Ectodermal cell (in vitro differentiated cells): ENCODE data around the gene CYP2W1.

ENCODE experiments used
- H3K27ac ChIP-seq: 2 replicates; pipeline ENCODE4 v1.7.0; 2013; ENCODE audit warnings: mild to moderate bottlenecking, low read depth, low read length; ENCODE audit not compliant: insufficient read depth, poor library complexity, severe bottlenecking
- H3K27me3 ChIP-seq: 2 replicates; pipeline ENCODE4 v1.7.0; 2013; ENCODE audit warnings: mild to moderate bottlenecking, low read length; ENCODE audit not compliant: insufficient read depth, control insufficient read depth, poor library complexity, severe bottlenecking
- H3K36me3 ChIP-seq: one replicate; pipeline ENCODE4 v1.7.0; 2013; ENCODE audit warnings: low read length; ENCODE audit not compliant: control insufficient read depth, insufficient read depth
- H3K4me1 ChIP-seq: one replicate; pipeline ENCODE4 v1.7.0; 2013; ENCODE audit warnings: low read length; ENCODE audit not compliant: control insufficient read depth, insufficient read depth
- H3K4me3 ChIP-seq: 2 replicates; pipeline ENCODE4 v1.7.0; 2013; ENCODE audit warnings: low read depth, low read length, control low read depth; ENCODE audit not compliant: insufficient read depth
- H3K9me3 ChIP-seq: 2 replicates; pipeline ENCODE4 v1.7.0; 2013; ENCODE audit warnings: mild to moderate bottlenecking, low read length, moderate library complexity; ENCODE audit not compliant: control insufficient read depth
- WGBS, 2 experiments: methylation state at CpG; one replicate each; pipeline ENCODE4 v1.1.7; 2013; ENCODE audit warnings: missing lambda C conversion rate in 2 of 2; 5-methylcytosine and 5-hydroxymethylcytosine counted together

CYP2W1 gene

GRCh38 chr7:1024876-1025742 lies 42.1 kb downstream of the CYP2W1 start:
- Histone ChIP-seq H3K36me3 (peaks cover 14% of the 10 kb centered on the region), H3K4me3 (no peak overlapping the region), H3K27me3 (no peaks in the 10 kb centered on the region), H3K9me3 (no peaks in the 10 kb centered on the region), H3K4me1 (no peaks in the 10 kb centered on the region), H3K27ac (no peak overlapping the region)
- WGBS, 2 experiments = 94 to 96% methylated on average over 25 of the region's 25 CpGs

GRCh38 chr7:1025743-1026581 lies 43.0 kb downstream of the CYP2W1 start:
- Histone ChIP-seq H3K4me3 (no peak overlapping the region), H3K4me1 (no peaks in the 10 kb centered on the region), H3K27me3 (no peaks in the 10 kb centered on the region), H3K36me3 (peaks cover 9% of the 10 kb centered on the region), H3K27ac (no peak overlapping the region), H3K9me3 (no peaks in the 10 kb centered on the region)
- WGBS, 2 experiments = 94 to 95% methylated on average over 31 of the region's 31 CpGs

DNA sequence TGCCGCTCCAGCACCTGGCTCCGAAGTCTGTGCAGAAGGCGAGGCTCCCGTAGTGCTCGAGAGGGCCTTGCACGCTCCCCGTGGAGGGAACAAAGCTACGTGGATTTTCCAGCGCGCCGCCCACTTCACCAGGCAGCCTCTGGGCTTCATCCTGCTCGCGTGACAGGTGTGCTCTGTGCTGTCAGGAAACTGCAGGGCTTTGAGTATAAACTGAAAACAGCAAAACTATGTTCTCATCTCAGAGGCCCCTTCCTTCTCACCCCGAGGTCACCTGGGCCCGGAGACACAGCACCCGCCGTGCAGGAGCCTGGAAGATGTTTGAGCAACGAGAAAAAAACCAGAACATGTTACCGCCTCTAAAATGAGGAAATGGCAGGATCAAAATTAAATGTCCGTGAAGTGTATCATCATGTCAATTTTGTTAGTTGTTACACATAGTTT lies 43.8 kb downstream of the CYP2W1 start:
- no peak overlapping the region for H3K27ac ChIP-seq
- H3K9me3 ChIP-seq = no peaks in the 10 kb centered on the region
- no peaks in the 10 kb centered on the region for H3K27me3 ChIP-seq
- H3K36me3 ChIP-seq = peaks cover 1% of the 10 kb centered on the region
- WGBS, 2 experiments = 92 to 95% methylated on average over 20 of the region's 20 CpGs
- no peaks in the 10 kb centered on the region for H3K4me1 ChIP-seq
- H3K4me3 ChIP-seq = peak overlapping the region; percentile 63

DNA sequence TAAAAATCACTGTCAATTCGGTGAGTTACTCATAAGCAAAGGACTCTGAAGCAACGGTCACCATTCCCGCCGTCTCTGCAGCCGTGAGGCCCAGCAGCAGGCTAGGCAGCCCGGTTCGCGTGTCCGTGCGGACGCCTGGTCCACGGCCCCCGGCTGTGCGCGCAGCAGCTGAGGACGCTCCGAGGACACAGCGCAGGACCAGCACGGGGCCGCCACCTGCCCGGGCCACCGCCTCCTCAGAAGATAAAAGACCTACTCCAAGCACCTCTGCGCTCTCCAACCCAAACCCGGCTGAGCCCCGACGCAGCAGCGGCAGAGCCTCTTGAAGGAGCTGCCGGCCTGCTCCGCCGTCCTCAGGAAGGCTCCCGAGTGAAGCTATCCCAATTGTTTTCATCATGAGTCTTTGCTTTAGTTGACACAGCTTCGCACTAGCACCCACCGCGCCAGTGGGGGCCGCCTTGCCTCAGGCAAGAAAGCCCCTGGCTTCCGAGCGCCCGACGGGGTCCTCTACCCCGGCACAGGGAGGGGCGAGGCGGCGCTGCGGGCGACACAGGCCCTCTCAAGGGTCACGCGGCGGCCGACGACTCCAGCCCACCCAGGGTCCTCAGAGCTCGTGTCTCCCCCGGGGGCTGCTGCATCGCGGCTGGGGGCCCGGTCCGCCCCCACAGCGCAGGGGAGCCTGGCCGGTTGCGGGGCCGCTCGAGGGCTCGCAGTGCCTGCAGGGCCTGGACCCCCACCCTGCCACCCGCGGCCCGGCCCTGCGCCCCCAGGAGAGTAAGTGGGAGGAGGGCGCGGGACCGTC lies 44.5 kb downstream of the CYP2W1 start:
- 12 to 13% methylated on average over 69 of the region's 69 CpGs for WGBS, 2 experiments
- Histone ChIP-seq H3K9me3 (no peaks in the 10 kb centered on the region), H3K4me1 (no peaks in the 10 kb centered on the region), H3K27me3 (no peaks in the 10 kb centered on the region), H3K36me3 (no peaks in the 10 kb centered on the region), H3K27ac (peak overlapping the region; percentile 79), H3K4me3 (peak overlapping the region; percentile 63)

DNA sequence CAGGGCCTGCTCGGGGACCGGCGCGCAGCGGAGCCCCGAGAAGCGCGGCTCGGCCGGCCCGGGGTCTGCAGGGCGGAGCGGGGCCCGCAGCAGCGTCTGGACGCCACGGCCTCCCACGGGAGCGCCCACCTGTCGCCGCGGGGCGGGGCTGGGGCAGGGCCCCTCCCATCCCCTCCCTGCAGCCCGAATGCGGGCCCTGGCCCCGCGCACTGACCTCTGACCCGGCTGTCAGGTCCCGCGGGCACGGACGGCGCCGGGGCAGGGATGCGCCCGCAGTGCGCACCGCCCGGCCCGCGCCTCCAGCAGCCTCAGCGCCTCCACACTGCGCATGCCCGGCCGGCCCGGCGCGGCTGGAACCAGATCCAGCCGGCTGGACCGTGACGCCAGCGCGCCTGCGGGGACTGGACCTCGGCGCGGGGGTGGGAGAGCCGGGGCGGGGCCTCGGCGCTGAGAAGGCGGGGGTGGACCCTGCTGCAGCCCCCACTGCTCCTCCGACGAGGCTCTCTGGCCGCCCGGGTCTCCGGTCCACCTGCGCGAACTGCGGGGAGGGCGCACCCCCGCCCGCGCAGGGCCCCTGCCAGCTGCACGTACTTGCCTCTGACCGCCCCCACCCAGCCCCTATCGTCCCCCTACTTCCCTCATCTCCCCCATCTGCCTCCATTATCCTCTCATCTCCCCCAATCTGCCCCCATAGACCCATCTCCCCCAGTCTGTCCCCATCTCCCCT lies 45.2 kb downstream of the CYP2W1 start:
- Histone ChIP-seq H3K9me3 (no peaks in the 10 kb centered on the region), H3K27me3 (no peaks in the 10 kb centered on the region), H3K36me3 (no peaks in the 10 kb centered on the region), H3K27ac (peak overlapping the region; percentile 79), H3K4me1 (no peaks in the 10 kb centered on the region), H3K4me3 (peak overlapping the region; percentile 63)
- 0 to 1% methylated on average over 76 to 77 of the region's 77 CpGs for WGBS, 2 experiments

- Histone ChIP-seq H3K36me3 (no peaks in the 10 kb centered on the region), H3K27me3 (no peaks in the 10 kb centered on the region), H3K4me1 (no peaks in the 10 kb centered on the region), H3K4me3 (peak overlapping the region; percentile 63), H3K27ac (peak overlapping the region; percentile 79), H3K9me3 (no peaks in the 10 kb centered on the region)
- whole genome bisulfite sequencing, 2 experiments = 72 to 73% methylated on average over 18 of the region's 18 CpGs
Measured at GRCh38 chr7:1028775-1029636, 46.0 kb downstream of the CYP2W1 start.

DNA sequence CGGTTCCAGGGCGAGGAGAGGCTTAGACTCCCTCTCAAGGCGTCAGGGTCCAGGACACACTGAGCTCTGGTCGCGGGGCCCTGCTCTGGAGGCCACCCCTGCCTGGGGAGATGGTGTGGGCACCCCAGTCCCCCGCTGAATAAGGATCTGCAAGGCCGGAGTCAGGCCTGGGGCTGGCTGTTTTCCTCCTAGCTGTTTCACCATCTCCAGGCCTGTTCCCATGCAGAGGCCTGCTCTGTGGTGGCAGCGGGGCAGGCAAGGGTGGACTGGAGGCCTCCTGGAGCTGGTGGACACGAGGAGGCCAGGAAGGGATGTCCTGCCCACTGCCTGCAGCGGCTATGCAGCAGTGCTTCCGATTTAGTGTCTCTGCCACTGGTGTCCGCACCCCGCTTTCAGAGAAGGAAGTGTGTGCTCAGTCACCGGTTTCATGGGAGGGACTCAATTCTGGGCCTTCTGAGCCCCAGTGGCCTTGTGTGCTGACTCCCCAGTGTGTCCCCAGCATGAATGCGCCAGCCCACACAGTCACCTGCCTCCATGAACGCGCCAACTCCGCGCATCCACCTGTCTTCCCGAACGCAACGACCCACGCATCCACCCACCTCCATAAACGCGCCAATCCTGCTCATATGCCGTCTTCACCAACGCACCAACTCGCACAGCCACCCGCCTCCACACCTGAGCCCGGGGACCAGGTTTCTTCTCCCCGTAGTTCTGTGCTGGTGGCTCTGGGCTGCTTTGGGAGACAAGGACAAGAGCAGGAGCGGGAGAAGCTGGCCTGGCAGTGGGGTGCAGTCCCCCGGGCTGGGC lies 46.9 kb downstream of the CYP2W1 start:
- Histone ChIP-seq H3K4me1 (no peaks in the 10 kb centered on the region), H3K27me3 (no peaks in the 10 kb centered on the region), H3K36me3 (no peaks in the 10 kb centered on the region), H3K9me3 (no peaks in the 10 kb centered on the region), H3K4me3 (no peak overlapping the region), H3K27ac (peak overlapping the region; percentile 6)
- 95 to 96% methylated on average over 33 of the region's 33 CpGs for WGBS, 2 experiments

DNA sequence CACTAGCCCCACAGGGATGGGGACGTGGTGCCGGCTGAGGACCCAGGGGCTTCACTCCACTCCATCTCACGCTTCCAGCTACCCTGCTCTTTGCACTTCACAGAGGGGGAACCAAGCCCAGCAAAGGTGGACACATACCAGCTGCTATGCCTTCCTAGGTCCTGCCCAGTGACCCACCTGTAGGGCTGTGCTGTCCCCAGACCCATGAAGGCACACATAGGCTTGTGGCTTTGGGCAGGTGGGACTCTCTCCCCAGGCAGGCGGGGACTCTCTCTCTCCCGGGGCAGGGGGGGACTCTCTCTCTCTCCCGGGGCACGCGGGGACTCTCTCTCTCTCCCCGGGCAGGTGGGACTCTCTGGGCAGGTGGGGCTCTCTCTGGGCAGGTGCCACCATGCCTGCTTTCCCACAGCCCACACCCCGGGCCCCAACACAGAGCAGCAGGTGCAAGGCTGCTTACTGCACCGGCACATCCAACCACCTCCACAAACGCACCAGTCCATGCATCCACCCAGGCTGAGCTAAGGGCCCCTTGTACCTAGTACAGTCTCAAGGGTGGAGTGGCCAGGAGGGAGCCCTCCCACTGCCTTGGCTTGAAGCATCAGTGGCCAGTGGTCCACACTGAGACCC lies 47.6 kb downstream of the CYP2W1 start:
- Histone ChIP-seq H3K27me3 (no peaks in the 10 kb centered on the region), H3K9me3 (no peaks in the 10 kb centered on the region), H3K36me3 (no peaks in the 10 kb centered on the region), H3K4me1 (no peaks in the 10 kb centered on the region), H3K4me3 (no peak overlapping the region), H3K27ac (no peak overlapping the region)
- WGBS, 2 experiments = 93% methylated on average over 12 of the region's 12 CpGs
